Measurements from ENCODE around the gene PAQR3. TPM values are rescaled to one million over a fixed set of nuclear protein-coding genes. Genes with fewer than 3 reads are reported as not detected.

Gene PAQR3
- total and polyA plus RNA-seq, 2 donors, result 9.3 to 10.2 TPM

- Histone ChIP-seq H3K27me3 (ENCODE audit: control insufficient read depth in 2 of 2, insufficient read depth in 1 of 2, low read length in 1 of 2) (no peaks in the 10 kb centered on the region), H3K4me3 (ENCODE audit: low read length in 2 of 2) (no peak overlapping the region), H3K36me3 (ENCODE audit: control insufficient read depth in 2 of 2, insufficient read depth in 2 of 2, low read length in 1 of 2) (no peaks in the 10 kb centered on the region), H3K27ac (ENCODE audit: low read depth in 1 of 2, low read length in 1 of 2) (no peak overlapping the region), H3K4me1 (ENCODE audit: control insufficient read depth in 2 of 2, insufficient read depth in 2 of 2, low read length in 2 of 2) (no peaks in the 10 kb centered on the region), H3K9me3 (ENCODE audit: control insufficient read depth in 2 of 2, insufficient read depth in 1 of 2, low read length in 1 of 2) (no peaks in the 10 kb centered on the region)
- WGBS, result 94% methylated on average over 5 of the region's 5 CpGs
- DNase-seq (ENCODE audit: low read depth in 6 of 9, low spot score in 9 of 9), result no peak
Measured at GRCh38 chr4:78956975-78957374, 17.7 kb upstream of the PAQR3 start.

DNA sequence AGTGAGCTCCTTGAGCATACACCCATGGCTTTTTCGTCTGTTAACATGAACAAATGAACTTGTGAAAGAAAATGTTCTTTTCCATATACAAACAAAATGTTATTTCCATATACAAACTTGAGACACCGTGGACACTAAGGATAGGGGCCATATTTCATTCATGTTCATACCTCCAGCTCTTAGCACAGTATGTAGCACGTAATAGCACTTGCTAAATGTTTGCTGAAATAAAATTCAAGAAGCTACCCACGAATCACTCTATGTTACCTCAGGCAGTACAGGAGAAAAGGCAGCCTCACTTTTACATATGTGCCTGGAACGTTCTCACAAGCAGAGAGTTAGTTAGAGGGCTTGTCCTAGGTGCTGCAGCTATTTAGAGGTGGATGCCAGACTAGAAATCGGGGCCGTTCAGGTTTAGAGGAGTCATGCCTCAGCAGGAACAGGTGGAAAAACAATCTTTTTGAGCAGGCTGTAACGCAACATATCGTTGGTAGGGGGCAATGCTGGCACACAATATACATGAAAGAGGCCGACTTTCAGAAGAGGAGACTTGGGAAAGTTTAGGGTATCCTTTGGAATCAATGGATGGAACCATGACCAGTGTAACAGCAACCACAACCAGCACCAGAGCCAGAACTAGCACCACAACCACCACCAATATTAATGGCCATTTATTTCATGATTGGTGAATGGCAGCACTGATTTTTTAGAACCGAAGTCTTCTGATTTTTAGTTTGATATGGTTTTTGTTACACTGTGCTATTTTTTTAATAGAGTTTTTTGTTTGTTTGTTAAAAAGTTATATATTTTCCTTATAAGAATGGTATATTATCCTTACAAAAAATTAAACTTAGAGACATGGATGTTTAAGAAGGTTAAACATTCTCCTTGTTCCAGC lies 14.8 kb upstream of the PAQR3 start:
- H3K9me3 ChIP-seq (ENCODE audit: control insufficient read depth in 2 of 2, insufficient read depth in 1 of 2, low read length in 1 of 2), result no peaks in the 10 kb centered on the region
- 53% methylated on average over 11 of the region's 11 CpGs for WGBS

DNA sequence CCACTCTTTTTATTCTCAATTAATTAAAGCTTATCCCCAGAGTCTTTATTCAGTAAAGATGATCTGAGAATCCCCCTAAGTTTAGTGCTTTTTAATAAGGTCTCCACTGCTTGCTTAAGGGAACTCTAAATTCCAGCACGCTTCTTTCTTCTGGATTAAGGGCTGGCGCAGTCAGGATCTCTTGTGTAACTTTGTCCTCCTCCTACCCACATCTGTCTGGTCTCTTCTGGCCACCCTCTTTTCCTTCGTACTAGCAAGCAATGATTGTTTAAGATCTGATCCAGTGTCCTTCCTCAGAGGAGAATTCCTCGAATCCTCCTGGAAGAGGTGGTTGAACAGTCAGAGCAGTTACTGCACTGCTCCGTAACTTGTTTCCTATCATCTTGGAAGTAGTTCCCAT lies 14.0 kb upstream of the PAQR3 start:
- Histone ChIP-seq H3K4me1 (ENCODE audit: control insufficient read depth in 2 of 2, insufficient read depth in 2 of 2, low read length in 2 of 2) (no peaks in the 10 kb centered on the region), H3K27me3 (ENCODE audit: control insufficient read depth in 2 of 2, insufficient read depth in 1 of 2, low read length in 1 of 2) (no peaks in the 10 kb centered on the region), H3K36me3 (ENCODE audit: control insufficient read depth in 2 of 2, insufficient read depth in 2 of 2, low read length in 1 of 2) (no peaks in the 10 kb centered on the region), H3K4me3 (ENCODE audit: low read length in 2 of 2) (no peak overlapping the region), H3K27ac (ENCODE audit: low read depth in 1 of 2, low read length in 1 of 2) (no peak overlapping the region), H3K9me3 (ENCODE audit: control insufficient read depth in 2 of 2, insufficient read depth in 1 of 2, low read length in 1 of 2) (no peaks in the 10 kb centered on the region)
- no peak for DNase-seq (ENCODE audit: low read depth in 6 of 9, low spot score in 9 of 9)
- 98% methylated on average over 5 of the region's 5 CpGs for WGBS

More for the DNA sequence above, 14.8 kb upstream of the PAQR3 start:
- Histone ChIP-seq H3K4me1 (ENCODE audit: control insufficient read depth in 2 of 2, insufficient read depth in 2 of 2, low read length in 2 of 2) (no peaks in the 10 kb centered on the region), H3K27me3 (ENCODE audit: control insufficient read depth in 2 of 2, insufficient read depth in 1 of 2, low read length in 1 of 2) (no peaks in the 10 kb centered on the region), H3K27ac (ENCODE audit: low read depth in 1 of 2, low read length in 1 of 2) (no peak overlapping the region), H3K4me3 (ENCODE audit: low read length in 2 of 2) (no peak overlapping the region), H3K36me3 (ENCODE audit: control insufficient read depth in 2 of 2, insufficient read depth in 2 of 2, low read length in 1 of 2) (no peaks in the 10 kb centered on the region)
- DNase-seq (ENCODE audit: low read depth in 6 of 9, low spot score in 9 of 9), result peak in 2 of 9 donors; percentile 32 to 46

DNA sequence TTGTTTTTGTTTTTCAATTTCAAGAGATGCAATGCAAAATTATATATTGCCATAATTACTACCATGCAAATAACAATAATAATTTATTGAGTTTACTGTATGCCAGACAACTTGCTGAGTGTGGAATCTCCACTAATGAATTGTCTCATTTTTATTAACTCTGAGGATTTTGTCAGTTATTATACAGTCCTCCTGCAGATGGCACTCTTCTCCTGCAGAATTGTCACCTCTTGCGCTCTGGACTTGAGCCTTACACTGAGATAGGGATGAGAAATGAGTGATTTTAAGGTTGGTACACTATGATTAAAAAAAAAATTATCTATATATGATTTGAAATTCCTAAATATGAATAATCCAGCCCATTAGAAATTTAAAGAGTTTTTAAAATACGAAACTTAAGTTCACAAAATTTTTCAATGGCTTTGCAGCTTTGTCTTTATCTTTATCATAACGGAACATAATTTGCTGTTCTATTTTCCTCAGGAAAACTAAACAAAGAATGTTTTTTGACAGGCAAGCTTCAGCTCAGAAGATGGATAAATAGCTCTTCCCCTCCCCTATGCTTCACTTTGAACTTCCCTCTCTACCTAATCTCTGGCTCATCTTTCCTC lies 12.7 kb upstream of the PAQR3 start:
- Histone ChIP-seq H3K4me1 (ENCODE audit: control insufficient read depth in 2 of 2, insufficient read depth in 2 of 2, low read length in 2 of 2) (no peaks in the 10 kb centered on the region), H3K27me3 (ENCODE audit: control insufficient read depth in 2 of 2, insufficient read depth in 1 of 2, low read length in 1 of 2) (no peaks in the 10 kb centered on the region), H3K9me3 (ENCODE audit: control insufficient read depth in 2 of 2, insufficient read depth in 1 of 2, low read length in 1 of 2) (no peaks in the 10 kb centered on the region), H3K4me3 (ENCODE audit: low read length in 2 of 2) (no peak overlapping the region), H3K36me3 (ENCODE audit: control insufficient read depth in 2 of 2, insufficient read depth in 2 of 2, low read length in 1 of 2) (no peaks in the 10 kb centered on the region), H3K27ac (ENCODE audit: low read depth in 1 of 2, low read length in 1 of 2) (no peak overlapping the region)
- peak in 6 of 9 donors; percentile 25 to 64 (median 35) for DNase-seq (ENCODE audit: low read depth in 6 of 9, low spot score in 9 of 9)
- 79% methylated on average over 3 of the region's 3 CpGs for WGBS

DNA sequence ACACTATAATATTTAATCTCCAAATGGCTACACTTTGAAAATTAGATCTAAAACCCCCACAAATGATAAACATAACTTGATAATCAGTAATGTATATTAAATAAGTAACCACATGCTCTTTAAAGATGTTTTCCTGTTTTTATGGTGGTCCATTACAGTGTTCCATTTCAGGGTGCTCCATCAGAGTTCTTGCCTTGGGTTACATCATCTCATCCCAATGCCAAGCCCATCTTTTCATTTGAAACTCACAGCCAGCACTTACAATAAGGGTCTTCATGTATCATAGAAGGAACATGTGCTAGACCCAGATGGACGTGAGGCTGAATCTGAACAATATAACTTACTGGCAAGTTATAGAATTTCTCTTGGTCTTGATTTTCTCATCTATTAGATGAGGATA lies 10.5 kb upstream of the PAQR3 start:
- no peak for DNase-seq (ENCODE audit: low read depth in 6 of 9, low spot score in 9 of 9)
- no peak overlapping the region for H3K4me3 ChIP-seq (ENCODE audit: low read length in 2 of 2)
- 97% methylated on average over 1 of the region's 1 CpG for WGBS
- H3K36me3 ChIP-seq (ENCODE audit: control insufficient read depth in 2 of 2, insufficient read depth in 2 of 2, low read length in 1 of 2), result no peaks in the 10 kb centered on the region
- H3K27ac ChIP-seq (ENCODE audit: low read depth in 1 of 2, low read length in 1 of 2), result no peak overlapping the region
- no peaks in the 10 kb centered on the region for H3K27me3 ChIP-seq (ENCODE audit: control insufficient read depth in 2 of 2, insufficient read depth in 1 of 2, low read length in 1 of 2)
- H3K4me1 ChIP-seq (ENCODE audit: control insufficient read depth in 2 of 2, insufficient read depth in 2 of 2, low read length in 2 of 2), result no peaks in the 10 kb centered on the region
- H3K9me3 ChIP-seq (ENCODE audit: control insufficient read depth in 2 of 2, insufficient read depth in 1 of 2, low read length in 1 of 2), result no peaks in the 10 kb centered on the region

DNA sequence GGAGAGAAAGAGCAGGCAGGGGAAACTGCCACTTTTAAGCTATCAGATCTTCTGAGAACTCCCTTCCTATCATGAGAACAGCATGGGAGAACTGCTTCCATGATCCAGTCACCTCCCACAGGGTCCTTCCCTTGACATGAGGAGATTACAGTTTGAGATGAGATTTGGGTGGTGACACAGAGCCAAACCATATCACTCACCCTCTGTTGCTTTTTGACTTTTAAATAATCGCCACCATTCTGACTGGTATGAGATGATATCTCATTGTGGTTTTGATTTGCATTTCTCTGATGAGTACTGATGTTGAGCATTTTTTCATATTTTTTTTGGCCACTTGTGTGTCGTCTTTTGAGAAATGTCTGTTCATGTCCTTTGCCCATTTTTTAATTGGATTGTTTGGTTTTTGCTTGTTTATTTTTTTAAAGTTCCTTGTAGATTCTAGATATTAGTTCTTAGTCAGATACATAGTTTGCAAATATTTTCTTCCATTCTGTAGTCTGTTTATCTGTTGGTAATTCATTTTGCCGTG lies 6.5 kb upstream of the PAQR3 start:
- no peak for DNase-seq (ENCODE audit: low read depth in 6 of 9, low spot score in 9 of 9)
- no peaks in the 10 kb centered on the region for H3K27me3 ChIP-seq (ENCODE audit: control insufficient read depth in 2 of 2, insufficient read depth in 1 of 2, low read length in 1 of 2)
- no peaks in the 10 kb centered on the region for H3K36me3 ChIP-seq (ENCODE audit: control insufficient read depth in 2 of 2, insufficient read depth in 2 of 2, low read length in 1 of 2)
- H3K9me3 ChIP-seq (ENCODE audit: control insufficient read depth in 2 of 2, insufficient read depth in 1 of 2, low read length in 1 of 2), result no peaks in the 10 kb centered on the region
- H3K4me3 ChIP-seq (ENCODE audit: low read length in 2 of 2), result no peak overlapping the region
- no peaks in the 10 kb centered on the region for H3K4me1 ChIP-seq (ENCODE audit: control insufficient read depth in 2 of 2, insufficient read depth in 2 of 2, low read length in 2 of 2)
- WGBS, result 77% methylated on average over 3 of the region's 3 CpGs
- no peak overlapping the region for H3K27ac ChIP-seq (ENCODE audit: low read depth in 1 of 2, low read length in 1 of 2)

DNA sequence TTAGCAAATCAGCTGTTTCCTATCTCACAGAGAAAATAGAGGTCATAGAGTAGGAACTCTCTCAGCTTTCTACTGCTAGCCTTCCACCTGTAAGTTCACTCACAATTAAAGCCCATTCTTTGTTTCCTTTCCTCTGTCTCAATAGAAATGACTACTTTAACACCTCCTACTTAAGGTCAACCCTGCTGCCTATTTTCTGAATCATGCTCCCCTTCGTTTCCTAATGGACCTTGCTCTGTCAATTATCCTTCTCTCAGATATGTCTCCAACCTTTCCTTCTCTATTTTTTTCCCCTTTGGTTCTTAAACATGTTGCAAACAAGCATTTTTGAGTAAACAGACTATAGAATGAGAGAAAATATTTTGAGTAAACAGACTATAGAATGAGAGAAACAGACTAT lies 5.1 kb upstream of the PAQR3 start:
- H3K9me3 ChIP-seq (ENCODE audit: control insufficient read depth in 2 of 2, insufficient read depth in 1 of 2, low read length in 1 of 2), result no peaks in the 10 kb centered on the region
- H3K27ac ChIP-seq (ENCODE audit: low read depth in 1 of 2, low read length in 1 of 2), result no peak overlapping the region
- no peak overlapping the region for H3K4me3 ChIP-seq (ENCODE audit: low read length in 2 of 2)
- H3K4me1 ChIP-seq (ENCODE audit: control insufficient read depth in 2 of 2, insufficient read depth in 2 of 2, low read length in 2 of 2), result no peaks in the 10 kb centered on the region
- DNase-seq (ENCODE audit: low read depth in 6 of 9, low spot score in 9 of 9), result no peak
- no peaks in the 10 kb centered on the region for H3K27me3 ChIP-seq (ENCODE audit: control insufficient read depth in 2 of 2, insufficient read depth in 1 of 2, low read length in 1 of 2)
- 87% methylated on average over 1 of the region's 1 CpG for WGBS
- H3K36me3 ChIP-seq (ENCODE audit: control insufficient read depth in 2 of 2, insufficient read depth in 2 of 2, low read length in 1 of 2), result no peaks in the 10 kb centered on the region

DNA sequence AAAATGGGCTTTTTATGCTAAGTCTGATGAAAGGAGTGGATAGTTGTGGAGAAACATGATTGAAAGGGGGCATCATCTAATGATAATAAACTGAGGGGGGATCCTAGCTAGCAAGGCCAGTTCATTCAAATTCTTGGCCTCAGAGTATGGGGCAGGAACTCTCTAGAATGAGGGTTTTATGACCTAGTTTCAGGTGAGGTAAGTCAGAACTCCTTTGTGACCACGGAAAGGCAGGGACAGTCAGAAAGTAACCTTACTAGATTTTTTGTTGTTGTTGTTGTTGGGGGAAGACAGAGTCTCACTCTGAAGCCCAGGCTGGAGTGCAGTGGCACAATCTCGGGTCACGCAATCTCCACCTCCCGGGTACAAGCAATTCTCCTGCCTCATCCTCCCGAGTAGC lies 1.5 kb upstream of the PAQR3 start:
- WGBS, result 99% methylated on average over 5 of the region's 5 CpGs
- Histone ChIP-seq H3K27ac (ENCODE audit: low read depth in 1 of 2, low read length in 1 of 2) (no peak overlapping the region), H3K36me3 (ENCODE audit: control insufficient read depth in 2 of 2, insufficient read depth in 2 of 2, low read length in 1 of 2) (no peaks in the 10 kb centered on the region), H3K27me3 (ENCODE audit: control insufficient read depth in 2 of 2, insufficient read depth in 1 of 2, low read length in 1 of 2) (no peaks in the 10 kb centered on the region), H3K4me1 (ENCODE audit: control insufficient read depth in 2 of 2, insufficient read depth in 2 of 2, low read length in 2 of 2) (peaks cover 0 to 4% of the 10 kb centered on the region in 2 donors), H3K9me3 (ENCODE audit: control insufficient read depth in 2 of 2, insufficient read depth in 1 of 2, low read length in 1 of 2) (no peaks in the 10 kb centered on the region), H3K4me3 (ENCODE audit: low read length in 2 of 2) (no peak overlapping the region)
- no peak for DNase-seq (ENCODE audit: low read depth in 6 of 9, low spot score in 9 of 9)

DNA sequence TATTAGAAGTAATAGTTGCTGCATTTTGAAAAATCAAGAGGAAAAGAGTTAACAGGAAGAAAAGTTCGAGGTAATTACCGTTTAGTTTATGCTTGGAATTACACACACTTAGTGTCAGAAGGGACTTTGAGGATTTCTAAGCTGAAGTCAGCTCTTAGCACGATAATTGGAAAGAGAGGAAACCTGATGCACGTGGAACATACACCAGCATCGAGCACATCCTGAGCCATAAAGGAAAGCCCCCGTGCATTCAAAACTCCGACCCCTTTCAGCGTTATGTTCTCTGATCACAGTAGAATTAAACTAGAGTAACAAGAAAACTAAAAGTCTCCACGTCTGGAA lies 400 bp upstream of the PAQR3 start:
- peak overlapping the region; percentile 46 to 71 for H3K27ac ChIP-seq (ENCODE audit: low read depth in 1 of 2, low read length in 1 of 2)
- H3K27me3 ChIP-seq (ENCODE audit: control insufficient read depth in 2 of 2, insufficient read depth in 1 of 2, low read length in 1 of 2), result no peaks in the 10 kb centered on the region
- under 1% methylated on average over 9 of the region's 9 CpGs for WGBS
- H3K4me1 ChIP-seq (ENCODE audit: control insufficient read depth in 2 of 2, insufficient read depth in 2 of 2, low read length in 2 of 2), result peaks cover 0 to 4% of the 10 kb centered on the region in 2 donors
- H3K36me3 ChIP-seq (ENCODE audit: control insufficient read depth in 2 of 2, insufficient read depth in 2 of 2, low read length in 1 of 2), result no peaks in the 10 kb centered on the region
- H3K9me3 ChIP-seq (ENCODE audit: control insufficient read depth in 2 of 2, insufficient read depth in 1 of 2, low read length in 1 of 2), result no peaks in the 10 kb centered on the region
- peak overlapping the region; percentile 58 to 76 for H3K4me3 ChIP-seq (ENCODE audit: low read length in 2 of 2)
- peak in 2 of 9 donors; percentile 8 to 18 for DNase-seq (ENCODE audit: low read depth in 6 of 9, low spot score in 9 of 9)
